Measurements from ENCODE around the gene FURIN.
"Not testable (repeated sequence)": the region's sequence is repeated elsewhere in the genome, so short reads cannot be mapped to it uniquely, and the experiment has no call there.

FURIN gene

GRCh38 chr15:90868261-90868689 is at the start of gene FURIN:
FURIN (plus strand) TSS chr15:90868588; CDS start chr15:90875741, 7,153 bp downstream.
- no peak for DNase-seq

DNA sequence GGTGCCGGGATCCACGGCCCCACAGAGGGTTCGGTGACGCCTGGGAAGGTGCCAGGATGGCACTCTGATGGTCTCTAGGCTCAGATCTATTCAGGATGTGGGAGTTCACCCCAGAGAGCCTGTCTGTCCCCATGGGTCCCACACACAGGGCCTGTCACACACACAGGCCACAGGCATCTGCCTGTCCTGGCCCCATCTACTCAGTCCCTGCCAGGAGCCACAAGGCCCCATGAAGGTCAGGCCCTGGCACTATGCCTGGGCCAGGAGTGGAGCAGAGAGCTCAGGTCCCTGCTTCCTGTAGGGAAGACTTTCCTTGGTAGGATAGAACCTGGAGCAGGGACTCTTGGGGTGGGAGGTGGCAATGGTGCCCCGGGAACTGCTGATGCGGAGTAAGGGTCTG is 49.0 kb upstream of the FURIN start:
- DNase-seq: no peak

- no peak for DNase-seq
Measured at GRCh38 chr15:90819850-90820249, 48.5 kb upstream of the FURIN start.

- no peak for DNase-seq
Measured at GRCh38 chr15:90820481-90820880, 47.9 kb upstream of the FURIN start.

DNA sequence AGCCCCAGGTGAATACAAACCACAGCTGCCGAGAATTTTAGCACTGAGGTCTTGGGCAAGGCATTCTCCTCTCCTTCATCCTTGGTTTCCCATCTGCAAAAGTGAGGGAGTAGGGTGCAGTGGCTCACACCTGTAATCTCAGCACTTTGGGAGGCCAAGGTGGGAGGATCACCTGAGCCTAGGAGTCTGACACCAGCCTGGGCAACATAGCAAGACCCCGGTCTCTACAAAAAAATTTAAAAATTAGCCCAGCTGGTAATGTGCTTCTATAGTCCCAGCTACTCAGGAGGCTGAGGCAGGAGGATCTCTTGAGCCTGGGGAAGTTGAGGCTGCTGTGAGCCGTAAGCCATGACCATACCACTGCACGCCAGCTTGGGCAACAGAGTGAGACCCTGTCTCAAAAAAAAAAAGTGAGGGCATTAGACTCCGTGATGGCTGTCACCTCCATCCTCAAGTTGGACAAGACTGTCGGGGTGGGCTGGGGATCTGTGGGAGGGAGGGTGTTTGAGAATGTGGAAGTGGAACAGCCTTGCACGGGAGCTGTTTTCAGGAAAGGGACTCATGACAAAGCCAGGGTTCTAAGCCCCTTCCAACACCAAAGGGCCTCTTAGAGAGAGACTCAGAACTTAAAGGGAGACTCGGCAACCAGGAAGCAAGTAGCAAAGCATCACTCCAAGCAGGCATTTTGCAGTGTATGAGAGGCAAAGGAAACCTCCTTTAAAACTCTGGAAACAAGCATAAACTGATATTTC is 46.0 kb upstream of the FURIN start:
- no peak for DNase-seq

DNA sequence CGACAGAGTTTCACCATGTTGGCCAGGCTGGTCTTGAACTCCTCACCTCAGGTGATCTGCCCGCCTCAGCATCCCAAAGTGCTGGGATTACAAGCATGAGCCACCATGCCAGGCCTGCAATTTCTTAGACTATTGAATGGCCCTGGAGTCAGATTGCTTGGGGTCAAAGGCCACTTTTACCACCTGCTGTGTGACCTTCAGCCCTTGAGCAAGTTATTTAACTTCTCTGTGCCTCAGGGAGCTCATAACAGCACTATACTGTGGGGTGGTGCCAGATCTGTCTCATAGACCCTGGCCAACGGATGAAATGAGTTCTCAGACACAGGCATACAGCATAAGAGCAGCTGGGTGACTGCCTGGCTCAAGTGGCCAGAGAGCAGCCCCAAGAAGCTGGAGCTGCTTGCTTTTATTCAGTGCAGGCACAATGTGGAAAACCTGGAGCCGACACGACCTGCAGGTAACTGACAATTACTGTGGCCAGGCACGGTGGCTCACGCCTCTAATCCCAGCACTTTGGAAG is 44.9 kb upstream of the FURIN start:
- no peak for DNase-seq

DNA sequence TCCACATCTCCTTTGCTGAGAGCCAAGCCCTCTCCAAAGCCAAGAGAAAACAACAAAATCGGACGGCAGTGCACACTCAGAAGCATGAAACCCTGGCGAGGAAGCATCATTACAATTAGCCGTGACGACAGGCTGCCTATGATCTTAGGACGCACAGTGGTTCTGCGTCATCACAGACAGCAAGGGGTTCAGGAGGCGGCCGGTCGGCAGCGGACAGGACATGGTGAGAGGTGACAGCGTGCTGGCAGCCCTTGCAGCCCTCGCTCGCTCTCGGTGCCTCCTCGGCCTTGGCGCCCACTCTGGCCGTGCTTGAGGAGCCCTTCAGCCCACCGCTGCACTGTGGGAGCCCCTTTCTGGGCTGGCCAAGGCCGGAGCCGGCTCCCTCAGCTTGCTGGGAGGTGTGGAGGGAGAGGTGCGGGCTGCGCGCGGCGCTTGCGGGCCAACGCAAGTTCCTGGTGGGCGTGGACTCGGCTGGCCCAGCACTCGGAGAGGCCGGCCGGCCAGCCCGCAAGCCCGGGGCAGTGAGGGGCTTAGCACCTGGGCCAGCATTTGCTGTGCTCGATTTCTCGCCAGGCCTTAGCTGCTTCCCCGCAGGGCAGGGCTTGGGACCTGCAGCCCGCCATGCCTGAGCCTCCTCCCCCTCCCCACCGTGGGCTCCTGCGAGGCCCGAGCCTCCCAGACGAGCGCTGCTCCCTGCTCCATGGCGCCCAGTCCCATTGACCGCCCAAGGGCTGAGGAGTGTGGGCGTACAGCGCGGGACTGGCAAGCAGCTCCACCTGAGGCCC is 43.1 kb upstream of the FURIN start:
- DNase-seq: not testable (repeated sequence)

GRCh38 chr15:90826206-90826885 is 42.0 kb upstream of the FURIN start:
- not testable (repeated sequence) for DNase-seq

- DNase-seq: no peak
Measured at GRCh38 chr15:90826886-90827435, 41.4 kb upstream of the FURIN start.

DNA sequence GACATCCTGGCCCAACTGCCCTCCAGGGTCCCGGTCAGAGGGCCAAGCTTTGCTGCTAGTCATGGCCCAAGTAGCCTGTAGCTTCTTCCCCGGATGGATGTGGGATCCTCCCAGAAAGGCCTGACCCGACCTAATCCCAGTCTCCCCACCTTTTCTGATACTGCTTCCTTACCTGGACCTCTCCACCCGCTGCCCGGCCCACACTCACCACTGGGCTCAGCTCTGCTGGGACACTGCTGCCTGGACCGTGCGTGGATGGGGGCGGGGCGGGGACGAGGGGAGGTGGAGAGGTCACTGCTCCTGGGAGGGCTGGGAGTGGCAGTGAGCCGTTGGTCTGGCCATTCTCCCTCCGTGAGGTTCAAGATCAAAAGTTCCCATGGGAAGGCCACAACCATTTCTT is 40.3 kb upstream of the FURIN start:
- no peak for DNase-seq

- DNase-seq: no peak
Measured at GRCh38 chr15:90829126-90829525, 39.3 kb upstream of the FURIN start.

- no peak for DNase-seq
Measured at GRCh38 chr15:90829942-90830440, 38.4 kb upstream of the FURIN start.

DNA sequence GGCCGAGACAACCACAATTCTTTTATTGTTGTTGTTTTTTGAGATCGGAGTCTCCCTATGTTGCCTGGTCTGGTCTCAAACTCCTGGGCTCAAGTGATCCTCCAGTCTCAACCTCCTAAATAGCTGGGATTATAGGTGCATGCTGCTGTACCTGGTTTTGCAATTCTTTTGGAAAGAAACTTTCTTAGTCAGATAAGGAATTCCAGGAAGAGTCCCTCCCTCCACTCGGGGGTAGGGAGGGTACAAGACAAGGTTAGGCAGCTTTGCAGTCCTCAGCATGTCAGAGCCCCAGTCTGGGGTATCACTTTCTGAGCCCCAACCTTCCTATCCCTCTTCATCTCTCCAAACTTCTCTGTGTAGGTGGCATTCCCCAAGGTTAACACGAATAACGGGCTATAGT is 33.8 kb upstream of the FURIN start:
- no peak for DNase-seq

- DNase-seq: no peak
Measured at GRCh38 chr15:90836296-90836871, 32.0 kb upstream of the FURIN start.

- no peak for DNase-seq
Measured at GRCh38 chr15:90837094-90837493, 31.3 kb upstream of the FURIN start.

DNA sequence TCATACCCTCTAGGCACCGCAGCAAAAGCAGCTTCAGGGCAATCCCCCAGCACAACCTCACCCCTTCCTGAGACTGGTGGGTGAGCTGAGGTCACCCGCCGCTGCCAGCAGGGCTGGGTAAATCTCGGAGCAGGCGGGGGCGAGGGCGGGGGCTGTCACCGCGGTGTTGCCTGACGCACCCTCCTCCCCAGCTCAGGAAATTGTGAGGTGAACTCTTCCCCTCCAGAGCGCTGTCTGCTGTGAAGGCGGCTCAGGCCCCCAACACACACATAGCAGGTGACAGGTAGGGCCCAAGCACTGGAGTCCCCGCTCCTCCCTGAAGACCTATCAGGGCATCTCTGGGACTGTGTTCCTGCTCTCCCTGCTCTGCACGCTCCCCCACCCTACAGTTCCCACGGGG is 30.2 kb upstream of the FURIN start:
- DNase-seq: no peak

DNA sequence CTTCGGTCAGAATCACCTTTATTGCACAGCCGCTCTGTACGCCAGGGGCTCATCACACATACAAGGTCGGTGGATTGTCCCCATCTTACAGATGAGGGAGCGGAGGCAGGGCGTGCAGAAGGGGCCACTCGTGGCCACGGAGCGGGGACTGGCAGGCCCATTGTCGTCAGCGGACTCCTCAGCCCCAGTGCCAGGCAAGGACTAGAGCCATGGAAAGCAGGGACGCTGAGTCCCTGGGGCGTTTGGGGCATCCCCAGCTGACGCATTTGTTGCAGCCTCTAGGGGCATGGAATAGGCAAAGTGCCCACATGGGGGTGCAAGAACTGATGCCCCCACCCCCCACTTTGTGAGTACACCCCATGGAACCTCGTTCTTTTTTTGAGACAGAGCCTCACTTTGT is 29.8 kb upstream of the FURIN start:
- no peak for DNase-seq

DNA sequence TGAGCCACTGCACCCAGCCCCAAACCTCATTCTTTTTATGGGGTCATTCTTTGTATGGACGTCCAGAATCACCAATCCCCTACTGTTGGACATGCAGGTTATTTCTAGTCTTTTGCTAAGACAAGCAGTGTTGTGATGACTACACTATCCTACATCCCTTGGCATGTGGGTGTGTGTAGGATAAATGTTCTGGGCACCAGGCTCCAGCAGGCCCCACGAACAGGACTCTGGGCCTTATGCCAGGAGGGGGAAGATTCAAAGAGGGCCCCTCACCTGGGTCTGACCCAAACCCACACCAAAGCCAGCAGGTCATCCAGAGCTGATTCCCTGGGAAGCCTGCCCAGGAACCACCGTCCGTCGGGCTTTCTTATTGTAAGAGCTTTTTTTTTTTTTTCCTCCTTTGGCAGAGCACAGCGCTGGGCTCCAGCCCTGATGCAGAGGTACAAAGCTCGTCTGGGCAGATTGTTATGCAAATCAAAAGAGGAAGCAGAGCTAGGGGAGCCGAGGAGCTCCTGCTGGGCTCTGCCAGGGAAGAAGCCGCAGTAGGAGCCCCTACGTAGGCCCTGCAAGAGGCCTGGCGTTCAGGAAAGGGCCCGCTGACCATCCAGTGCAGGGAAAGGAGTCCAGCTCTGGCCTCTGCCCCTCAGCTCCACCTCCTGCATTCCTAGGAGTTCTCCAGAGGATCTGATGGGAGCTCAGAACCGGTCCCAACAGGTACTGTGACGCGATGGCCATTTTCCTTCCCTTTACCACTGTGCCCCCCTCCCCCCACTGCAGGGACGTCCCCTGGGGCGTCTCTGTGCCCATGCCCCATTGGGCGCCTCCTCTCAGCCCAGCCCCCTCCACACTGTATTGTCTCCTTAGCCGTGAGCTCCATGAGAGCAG is 29.0 kb upstream of the FURIN start:
- no peak for DNase-seq

GRCh38 chr15:90840157-90840855 is 28.1 kb upstream of the FURIN start:
- DNase-seq: no peak

GRCh38 chr15:90840954-90841353 is 27.4 kb upstream of the FURIN start:
- DNase-seq: no peak

- no peak for DNase-seq
Measured at GRCh38 chr15:90844696-90845095, 23.7 kb upstream of the FURIN start.
